NCI-H526 (cell line): ENCODE measurements around the gene TRERF1.

Experiments used
- DNase-seq, 2 experiments: peaks; one replicate each; lab custom pipeline; 2025; lab: John Stamatoyannopoulos, UW

TRERF1 gene

GRCh38 chr6:42366011-42366705, 85.6 kb downstream of the TRERF1 start:
- no peak for DNase-seq

GRCh38 chr6:42365021-42365420, 86.7 kb downstream of the TRERF1 start:
- DNase-seq = no peak

- no peak for DNase-seq
Observed at GRCh38 chr6:42363926-42364849, 87.5 kb downstream of the TRERF1 start.

GRCh38 chr6:42361036-42361435, 90.7 kb downstream of the TRERF1 start:
- DNase-seq = no peak

- DNase-seq = no peak
Observed at GRCh38 chr6:42359021-42359420, 92.7 kb downstream of the TRERF1 start.

GRCh38 chr6:42355416-42355815, 96.3 kb downstream of the TRERF1 start:
- DNase-seq = no peak

- DNase-seq = no peak
Observed at GRCh38 chr6:42354702-42355101, 97.0 kb downstream of the TRERF1 start.

GRCh38 chr6:42352856-42353564, 98.7 kb downstream of the TRERF1 start:
- DNase-seq = no peak

GRCh38 chr6:42350911-42351310, 100.8 kb downstream of the TRERF1 start:
- no peak for DNase-seq

GRCh38 chr6:42349753-42350511, 101.8 kb downstream of the TRERF1 start:
- DNase-seq = no peak

- DNase-seq = no peak
Observed at GRCh38 chr6:42347456-42347855, 104.3 kb downstream of the TRERF1 start.

GRCh38 chr6:42345696-42346416, 105.9 kb downstream of the TRERF1 start:
- DNase-seq = no peak

GRCh38 chr6:42344756-42345155, 107.0 kb downstream of the TRERF1 start:
- DNase-seq = no peak

GRCh38 chr6:42341771-42342553, 109.8 kb downstream of the TRERF1 start:
- no peak for DNase-seq

- no peak for DNase-seq
Observed at GRCh38 chr6:42341221-42341620, 110.5 kb downstream of the TRERF1 start.

GRCh38 chr6:42340511-42340910, 111.2 kb downstream of the TRERF1 start:
- no peak for DNase-seq

GRCh38 chr6:42339991-42340401, 111.7 kb downstream of the TRERF1 start:
- no peak for DNase-seq

- DNase-seq = no peak
Observed at GRCh38 chr6:42338744-42339222, 112.9 kb downstream of the TRERF1 start.

GRCh38 chr6:42337985-42338743, 113.6 kb downstream of the TRERF1 start:
- DNase-seq = no peak
